HEK293T (cell line): ENCODE results near the gene KIAA1755.

Experiments
- BHLHE40 ChIP-seq: fragments of 450-650 bp; IDR thresholded peaks from 2 replicates; pipeline ENCODE4 v1.6.1; 2016; ENCODE audit warnings: mild to moderate bottlenecking, moderate library complexity, borderline replicate concordance
- CTBP1 ChIP-seq: fragments of 450-650 bp; IDR thresholded peaks from 2 replicates; pipeline ENCODE4 v1.6.1; 2016; ENCODE audit warnings: borderline replicate concordance
- FOXM1 ChIP-seq: fragments of 450-650 bp; IDR thresholded peaks from 2 replicates; pipeline ENCODE4 v1.6.1; 2017; ENCODE audit warnings: mild to moderate bottlenecking, borderline replicate concordance

DNA sequence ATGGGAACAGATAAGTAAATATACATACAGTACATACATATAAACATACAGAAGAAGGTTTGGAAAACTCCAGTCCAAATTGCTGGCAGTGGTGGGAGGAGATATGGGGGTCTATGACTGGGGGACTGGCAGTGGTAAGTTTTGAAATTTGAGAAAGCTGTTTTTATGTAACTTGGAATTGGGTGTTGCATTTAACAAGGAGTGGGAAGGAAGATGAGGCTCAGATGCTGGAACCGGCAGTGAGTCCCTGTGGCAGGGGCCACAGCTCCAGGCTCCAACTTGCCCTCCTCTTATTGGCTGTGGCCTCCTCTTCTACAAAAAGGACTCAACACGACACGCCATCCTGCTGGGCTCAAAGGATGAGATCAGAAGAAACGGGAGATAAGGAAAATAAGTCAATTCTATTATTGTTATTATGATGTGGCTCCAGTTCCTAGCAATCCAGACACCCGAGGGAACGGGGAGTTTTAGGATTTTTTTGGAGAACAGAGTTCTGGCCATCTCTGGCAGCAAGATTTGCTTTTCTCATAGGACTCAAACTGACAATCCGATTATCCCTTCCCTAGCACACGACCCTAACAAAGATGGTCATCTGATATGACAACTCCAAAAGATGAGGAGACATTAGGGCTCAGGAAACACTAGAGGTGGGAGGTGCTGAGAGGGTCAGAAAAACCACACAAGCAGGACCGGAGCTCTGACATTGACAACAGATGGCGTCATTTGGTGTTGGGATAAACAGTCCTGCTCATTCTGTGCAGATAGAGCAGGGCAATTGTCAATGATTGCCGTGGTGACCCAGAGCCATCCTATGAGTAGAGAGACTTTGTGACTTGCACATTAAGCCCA, 89.5 kb downstream of the KIAA1755 start:
- no peak for TF ChIP-seq FOXM1
- no peak for TF ChIP-seq CTBP1
- TF ChIP-seq BHLHE40: no peak
